HG02610 (cell line): ENCODE measurements around the gene ARMC9.
"Not testable (repeated sequence)": the region's sequence is repeated elsewhere in the genome, so short reads cannot be mapped to it uniquely, and the experiment has no call there.

Experiments
- ATAC-seq: cut with Tn5 transposase; IDR thresholded peaks from one replicate; pipeline ENCODE4 v1.9.1; 2021; ENCODE audit warnings: mild to moderate bottlenecking, moderate library complexity; ENCODE audit not compliant: unreplicated experiment

The ARMC9 gene

GRCh38 chr2:231181860-231182512 lies 16.4 kb upstream of the ARMC9 start:
- ATAC-seq: peak; percentile 76

- no peak for ATAC-seq
Observed at GRCh38 chr2:231182513-231182899, 15.9 kb upstream of the ARMC9 start.

- no peak for ATAC-seq
Observed at GRCh38 chr2:231183851-231184250, 14.6 kb upstream of the ARMC9 start.

- no peak for ATAC-seq
Observed at GRCh38 chr2:231184319-231184718, 14.1 kb upstream of the ARMC9 start.

GRCh38 chr2:231185050-231185725 lies 13.2 kb upstream of the ARMC9 start:
- ATAC-seq: no peak

GRCh38 chr2:231185886-231186285 lies 12.5 kb upstream of the ARMC9 start:
- ATAC-seq: no peak

- no peak for ATAC-seq
Observed at GRCh38 chr2:231186325-231186724, 12.1 kb upstream of the ARMC9 start.

- ATAC-seq: no peak
Observed at GRCh38 chr2:231187736-231188505, 10.5 kb upstream of the ARMC9 start.

- ATAC-seq: no peak
Observed at GRCh38 chr2:231188506-231189170, 9.8 kb upstream of the ARMC9 start.

- no peak for ATAC-seq
Observed at GRCh38 chr2:231189171-231189530, 9.3 kb upstream of the ARMC9 start.

- ATAC-seq: no peak
Observed at GRCh38 chr2:231189571-231190495, 8.6 kb upstream of the ARMC9 start.

GRCh38 chr2:231190531-231191197 lies 7.8 kb upstream of the ARMC9 start:
- ATAC-seq: no peak

GRCh38 chr2:231191896-231192872 lies 6.2 kb upstream of the ARMC9 start:
- no peak for ATAC-seq

GRCh38 chr2:231193216-231193615 lies 5.2 kb upstream of the ARMC9 start:
- no peak for ATAC-seq

GRCh38 chr2:231196592-231196991 lies 1.8 kb upstream of the ARMC9 start:
- ATAC-seq: no peak

GRCh38 chr2:231197196-231197595 lies 1.2 kb upstream of the ARMC9 start:
- not testable (repeated sequence) for ATAC-seq

GRCh38 chr2:231197706-231198290 lies 633 bp upstream of the ARMC9 start:
- ATAC-seq: no peak

GRCh38 chr2:231199219-231199618 lies 788 bp downstream of the ARMC9 start:
- no peak for ATAC-seq
